ENCODE data around the gene NOSTRIN.
"Not testable (repeated sequence)": the region's sequence is repeated elsewhere in the genome, so short reads cannot be mapped to it uniquely, and the experiment has no call there.

NOSTRIN gene, protein sequence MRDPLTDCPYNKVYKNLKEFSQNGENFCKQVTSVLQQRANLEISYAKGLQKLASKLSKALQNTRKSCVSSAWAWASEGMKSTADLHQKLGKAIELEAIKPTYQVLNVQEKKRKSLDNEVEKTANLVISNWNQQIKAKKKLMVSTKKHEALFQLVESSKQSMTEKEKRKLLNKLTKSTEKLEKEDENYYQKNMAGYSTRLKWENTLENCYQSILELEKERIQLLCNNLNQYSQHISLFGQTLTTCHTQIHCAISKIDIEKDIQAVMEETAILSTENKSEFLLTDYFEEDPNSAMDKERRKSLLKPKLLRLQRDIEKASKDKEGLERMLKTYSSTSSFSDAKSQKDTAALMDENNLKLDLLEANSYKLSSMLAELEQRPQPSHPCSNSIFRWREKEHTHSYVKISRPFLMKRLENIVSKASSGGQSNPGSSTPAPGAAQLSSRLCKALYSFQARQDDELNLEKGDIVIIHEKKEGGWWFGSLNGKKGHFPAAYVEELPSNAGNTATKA

DNA sequence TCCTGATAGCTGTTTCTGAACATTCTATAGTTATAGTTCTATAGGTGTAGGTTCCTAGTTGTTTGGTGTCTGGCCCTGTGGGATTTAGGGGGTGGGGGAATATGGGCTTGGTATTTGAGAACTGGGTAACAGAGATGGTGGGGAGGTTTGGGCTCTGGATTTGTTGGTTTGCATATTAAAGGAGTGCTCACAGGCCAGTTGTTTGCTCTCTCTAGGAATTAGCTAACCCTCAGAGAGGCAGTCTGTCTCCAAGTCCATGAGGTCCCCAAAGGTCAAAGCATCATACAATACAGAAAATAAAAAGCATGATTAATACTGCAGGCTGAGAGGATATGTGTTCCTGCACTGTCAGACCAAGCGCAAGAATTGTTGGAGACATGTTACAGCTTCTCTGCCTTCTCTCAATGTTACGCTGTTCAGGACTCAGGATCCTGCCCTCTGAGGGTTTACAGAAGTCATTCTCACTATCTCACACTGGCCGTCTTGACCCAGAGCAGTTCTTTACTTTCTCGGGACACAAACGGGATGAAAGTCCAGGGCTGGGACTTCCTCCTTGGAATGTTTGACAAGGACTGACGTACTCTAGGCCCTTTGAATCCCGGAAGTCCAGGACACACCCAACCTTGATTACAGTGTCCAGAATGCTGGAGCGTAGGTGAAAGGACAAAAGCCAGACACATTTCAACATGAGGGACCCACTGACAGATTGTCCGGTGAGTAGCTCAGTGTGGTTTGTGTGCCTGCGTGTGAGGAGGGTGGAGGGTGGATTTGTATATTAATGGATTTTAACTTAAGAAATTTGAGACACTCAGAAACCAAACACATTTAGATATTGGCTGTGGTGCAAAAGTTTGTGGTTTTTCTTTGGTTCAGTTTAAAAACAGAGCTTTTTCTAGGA lies at the start of gene NOSTRIN:
TSS of gene NOSTRIN (plus strand) at position 677 of the 898 bp plus-strand sequence. CDS start at position 687, 10 bp downstream.
- no peak for DNase-seq

DNA sequence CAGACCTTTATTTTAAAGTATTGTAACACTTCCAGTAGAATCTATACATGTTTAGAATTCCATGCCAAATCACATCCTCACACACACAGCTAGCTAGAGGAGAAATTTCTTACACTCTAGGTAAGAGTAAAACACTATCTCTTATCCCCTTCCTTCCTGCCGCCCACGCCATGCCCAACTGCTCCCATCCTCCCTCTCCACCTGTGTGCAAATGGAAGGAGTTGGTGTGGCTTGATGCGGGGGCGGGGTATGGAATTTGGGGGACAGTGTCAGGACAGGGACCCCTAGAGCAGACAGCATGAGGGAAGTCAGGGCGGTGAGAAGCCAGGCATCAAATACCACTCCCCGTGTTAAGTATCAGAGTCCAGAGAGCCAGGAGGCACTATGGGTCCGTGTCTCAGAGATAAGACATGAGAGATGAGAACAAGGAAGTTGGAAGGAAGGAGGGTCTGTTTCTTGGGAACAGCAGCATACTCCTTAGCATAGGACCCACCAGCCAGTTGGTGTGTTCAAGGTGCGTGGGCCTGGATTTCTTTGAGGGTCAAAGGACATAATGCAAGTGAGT lies 48.6 kb upstream of the NOSTRIN start:
- DNase-seq, result no peak

DNA sequence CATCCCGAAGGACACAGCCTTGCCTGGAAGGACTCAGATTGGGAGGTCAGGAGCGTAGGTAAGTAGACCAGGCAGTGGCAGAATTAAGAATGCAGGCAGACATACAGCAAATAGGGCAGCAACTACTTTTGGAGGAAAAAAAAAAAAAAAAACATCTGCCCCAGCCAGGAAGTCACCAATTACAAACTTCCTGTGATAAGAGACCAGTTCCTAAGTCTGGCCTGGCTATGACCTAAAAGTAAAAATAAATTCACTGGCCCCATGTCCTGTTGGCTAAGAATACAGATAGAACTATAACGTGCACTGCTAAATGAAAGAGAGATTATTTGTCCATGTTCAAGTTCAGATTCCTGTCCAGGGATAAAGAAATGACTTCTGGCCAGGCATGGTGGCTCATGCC lies 45.2 kb upstream of the NOSTRIN start:
- no peak for DNase-seq

DNA sequence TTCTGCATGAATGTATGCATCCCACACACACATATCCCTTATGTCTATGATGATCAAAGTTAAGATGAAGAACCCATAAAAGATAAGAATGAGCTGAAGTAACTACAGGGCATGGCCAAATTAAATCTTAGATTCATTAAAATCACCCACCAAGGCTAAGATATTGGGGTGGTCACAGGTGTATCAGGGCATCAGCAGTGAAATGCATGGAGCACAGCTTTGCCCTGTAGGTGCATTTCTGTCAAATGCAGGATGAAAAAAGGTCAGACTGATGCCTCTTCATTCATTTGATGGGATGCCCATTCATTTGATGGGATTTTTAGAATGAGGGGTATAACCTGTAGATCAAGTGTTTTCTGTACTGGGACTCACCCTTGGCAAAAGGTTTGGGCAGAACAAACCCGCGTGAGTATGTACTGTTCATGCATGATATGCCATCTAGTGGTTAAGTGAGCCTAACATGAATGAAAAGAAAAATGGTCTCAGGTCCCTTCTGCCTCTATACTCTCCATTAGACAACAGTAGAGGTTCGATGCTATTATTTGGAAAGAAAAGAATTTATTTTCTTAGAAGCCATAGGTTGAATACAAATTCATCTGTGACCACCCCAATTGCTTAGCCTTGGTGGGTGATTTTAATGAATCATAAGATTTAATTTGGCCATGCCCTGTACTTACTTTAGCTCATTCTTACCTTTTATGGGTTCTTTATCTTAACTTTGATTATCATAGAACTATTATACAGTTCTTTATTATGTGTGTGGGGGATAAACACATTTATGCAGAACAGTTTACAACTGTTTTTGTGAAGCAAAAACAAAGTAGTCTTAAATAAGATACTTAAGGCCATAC lies 43.2 kb upstream of the NOSTRIN start:
- DNase-seq, result peak; percentile 56 to 62

DNA sequence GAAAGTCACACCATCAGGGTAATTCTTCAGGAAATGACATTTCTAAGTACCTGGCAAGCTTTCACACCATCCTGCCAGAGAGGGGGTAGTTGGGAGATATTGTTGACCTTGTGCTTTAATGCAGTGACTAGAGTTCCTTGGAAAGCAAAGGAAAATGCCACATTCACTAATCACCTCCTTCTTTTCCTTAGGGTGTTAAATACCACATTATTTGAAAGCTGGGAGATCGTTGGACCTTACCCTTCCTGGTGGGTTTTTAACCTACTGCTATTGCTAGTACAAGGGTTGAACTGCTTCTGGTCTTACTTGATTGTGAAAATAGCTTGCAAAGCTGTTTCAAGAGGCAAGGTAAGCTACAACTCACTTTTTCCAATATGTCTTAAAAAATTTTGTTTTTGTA lies 37.0 kb upstream of the NOSTRIN start:
- DNase-seq, result no peak

DNA sequence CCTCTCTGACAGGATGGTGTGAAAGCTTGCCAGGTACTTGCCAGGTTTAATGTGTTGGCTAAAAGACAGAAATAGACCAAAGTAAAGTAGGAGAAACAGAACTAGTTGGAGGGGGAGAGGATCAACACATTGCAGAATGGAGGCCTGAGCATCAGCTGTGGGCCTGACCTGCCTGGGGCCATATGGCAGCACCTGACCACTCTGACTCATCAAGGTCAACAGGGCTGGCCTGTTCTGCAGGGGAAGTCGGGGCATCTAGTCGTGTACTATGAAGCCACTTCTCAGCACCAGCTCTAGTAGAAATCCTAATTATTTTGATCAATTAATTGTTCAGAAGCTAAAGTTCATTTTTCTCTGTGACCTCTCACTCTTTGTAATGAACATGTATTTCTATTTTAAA lies 35.8 kb upstream of the NOSTRIN start:
- DNase-seq, result no peak

DNA sequence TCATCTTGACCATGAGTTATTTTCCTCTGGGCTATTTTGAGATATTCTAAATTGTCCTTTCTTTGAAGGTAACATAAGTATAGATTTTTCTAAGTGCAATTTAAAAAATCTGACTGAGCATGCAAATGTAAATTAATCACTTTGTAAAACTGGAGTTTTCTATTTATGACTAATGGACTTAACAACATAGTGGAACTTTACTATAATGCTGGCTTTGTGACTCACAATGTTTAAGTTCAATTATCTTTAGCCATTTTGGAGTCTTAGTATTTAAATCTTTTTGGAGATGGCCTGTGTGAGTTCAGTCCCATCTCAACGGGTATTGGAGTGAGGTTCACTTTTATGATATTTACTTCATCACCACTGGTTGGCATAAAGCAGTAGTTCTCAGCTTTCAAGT lies 35.2 kb upstream of the NOSTRIN start:
- no peak for DNase-seq

DNA sequence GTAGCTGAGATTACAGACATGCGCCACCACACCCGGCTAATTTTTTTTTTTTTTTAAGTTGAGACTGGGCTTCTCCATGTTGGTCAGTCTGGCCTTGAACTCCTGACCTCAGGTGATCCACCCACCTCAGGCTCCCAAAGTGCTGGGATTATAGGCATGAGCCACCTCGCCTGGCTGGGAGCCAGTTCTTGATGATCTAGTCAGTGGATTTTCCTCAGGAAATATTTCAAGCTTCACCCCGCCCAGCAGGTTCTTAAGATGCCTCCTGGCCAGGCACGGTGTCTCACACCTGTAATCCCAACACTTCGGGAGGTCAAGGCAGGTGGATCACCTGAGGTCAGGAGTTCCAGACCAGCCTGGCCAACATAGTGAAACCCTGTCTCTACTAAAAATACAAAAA lies 34.1 kb upstream of the NOSTRIN start:
- not testable (repeated sequence) for DNase-seq

DNA sequence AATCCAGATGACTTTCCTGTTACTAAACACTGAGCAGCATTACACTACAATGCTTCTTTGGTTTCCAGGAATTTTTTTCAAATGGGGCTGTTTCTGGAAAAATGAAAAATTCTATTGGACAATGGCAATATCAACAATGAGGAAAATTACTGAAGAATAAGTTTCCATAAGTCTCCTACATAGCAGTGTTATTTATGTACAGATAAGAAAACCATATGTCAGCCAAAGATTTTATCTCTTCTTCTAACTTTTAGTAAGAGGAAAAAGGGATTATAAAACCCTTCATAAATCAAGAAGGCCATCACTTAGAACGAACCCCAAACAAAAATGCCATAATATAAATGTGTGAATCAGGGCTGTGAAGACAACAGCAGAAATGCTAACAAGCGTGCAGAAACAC lies 31.6 kb upstream of the NOSTRIN start:
- no peak for DNase-seq

DNA sequence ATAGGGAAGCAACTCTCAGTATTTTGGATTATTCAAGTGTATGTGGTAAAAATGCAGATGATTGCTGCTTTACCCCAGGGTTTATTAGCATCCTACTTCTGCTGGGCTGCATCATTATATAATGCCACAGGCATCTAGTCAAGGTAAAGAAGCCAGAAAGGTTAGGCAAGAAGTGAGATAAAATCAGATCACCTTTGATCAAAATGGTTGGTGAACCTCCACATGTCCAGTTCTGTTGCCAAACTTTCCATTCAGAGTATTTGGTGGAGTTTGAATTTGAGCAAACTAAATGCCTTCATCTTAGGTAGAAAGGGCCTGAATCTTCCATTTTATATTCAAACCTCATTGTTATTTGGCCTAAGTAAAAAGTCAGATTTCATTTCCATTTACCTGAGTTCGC lies 29.7 kb upstream of the NOSTRIN start:
- no peak for DNase-seq

DNA sequence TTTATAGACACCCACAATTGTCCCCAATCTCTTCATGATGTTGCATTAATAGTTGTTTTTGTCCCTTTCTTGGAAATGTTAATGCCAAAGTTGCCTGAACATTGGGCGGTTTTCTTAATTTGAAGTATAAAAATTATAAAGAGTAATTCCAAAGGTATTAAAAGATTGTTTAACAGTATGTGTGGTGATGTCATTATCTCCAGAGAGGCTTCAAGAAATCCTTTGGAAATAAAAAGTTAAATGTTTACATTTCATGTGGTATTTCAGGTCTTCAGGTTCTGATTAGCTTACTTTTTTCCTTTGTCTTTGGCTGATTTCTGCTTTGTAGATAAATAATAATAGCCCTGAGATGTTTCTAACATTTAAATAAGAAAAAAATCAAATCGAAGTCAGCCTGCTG lies 29.3 kb upstream of the NOSTRIN start:
- DNase-seq, result no peak

DNA sequence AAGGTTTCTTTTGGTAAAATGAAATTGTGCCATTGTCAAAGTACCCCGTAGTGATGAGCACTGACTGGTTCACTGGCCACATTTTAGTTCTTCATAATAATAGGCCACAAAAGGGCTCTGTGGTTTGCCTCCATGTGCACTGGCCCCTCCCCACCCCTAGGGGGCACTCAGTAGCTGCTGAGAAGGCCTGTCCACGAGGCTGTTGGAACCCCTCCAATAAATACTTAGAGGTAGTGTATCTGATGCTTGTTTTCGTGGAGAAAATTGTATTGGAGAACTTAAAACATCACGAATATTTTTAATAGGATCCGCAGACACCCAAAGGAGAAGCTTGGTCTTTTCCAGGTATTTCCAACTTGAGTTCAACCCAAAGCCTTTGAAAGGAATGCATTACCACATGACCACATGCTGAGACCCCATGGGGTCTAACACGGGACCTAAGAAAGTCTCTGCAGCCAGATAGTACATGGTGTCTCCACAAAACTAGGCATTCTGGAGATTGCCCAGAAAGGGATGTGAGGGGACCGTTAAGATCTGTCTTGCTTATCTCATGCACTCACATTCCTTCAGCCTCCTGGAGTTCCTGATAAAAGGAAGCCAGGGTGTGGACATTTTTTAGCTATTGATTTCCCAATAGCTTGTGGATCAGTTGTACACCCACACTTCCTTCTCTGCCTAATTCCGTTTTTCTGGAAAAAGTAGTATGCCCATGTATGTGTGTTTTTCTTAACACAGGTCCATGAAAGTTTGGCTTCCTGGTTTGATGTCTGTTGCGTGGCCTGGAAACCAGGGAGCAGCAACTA lies 28.5 kb upstream of the NOSTRIN start:
- DNase-seq, result peak; percentile 59 to 62

DNA sequence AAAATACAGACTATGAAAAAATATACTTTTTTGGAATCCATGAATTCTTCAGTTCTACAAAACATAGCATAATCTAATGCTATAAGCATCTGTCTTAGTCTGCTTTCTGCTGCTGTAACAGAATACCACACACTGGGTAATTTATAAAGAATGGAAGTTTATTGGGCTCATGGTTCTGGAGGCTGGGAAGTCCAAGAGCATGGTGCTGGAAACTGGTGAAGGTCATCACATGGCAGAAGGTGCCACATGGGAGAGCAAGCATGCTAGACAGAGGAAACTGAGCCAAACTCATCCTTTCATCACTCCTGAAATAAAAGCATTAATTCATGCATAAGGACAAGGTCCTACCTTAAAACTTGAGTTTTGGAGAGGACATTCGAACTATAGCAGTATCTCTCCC lies 26.6 kb upstream of the NOSTRIN start:
- DNase-seq, result no peak

DNA sequence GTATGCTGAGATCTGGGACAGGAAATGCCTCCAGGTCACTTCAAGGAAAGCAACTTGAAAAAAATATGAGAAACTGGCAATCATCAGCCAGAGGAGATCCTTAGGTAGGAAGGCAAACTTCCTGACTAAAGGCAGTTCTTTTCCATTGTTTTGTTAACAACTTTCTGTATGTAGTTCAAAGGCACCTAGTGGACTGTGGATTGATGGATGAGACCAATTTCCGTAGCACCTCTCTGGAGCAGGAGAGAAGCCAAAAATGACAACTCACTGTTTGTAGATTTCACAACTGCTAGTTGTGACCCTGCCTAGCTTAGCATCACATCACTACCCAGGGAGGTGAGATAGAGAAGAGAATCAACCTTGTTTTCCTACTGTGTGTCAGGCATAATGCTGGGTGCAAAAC lies 21.8 kb upstream of the NOSTRIN start:
- no peak for DNase-seq

DNA sequence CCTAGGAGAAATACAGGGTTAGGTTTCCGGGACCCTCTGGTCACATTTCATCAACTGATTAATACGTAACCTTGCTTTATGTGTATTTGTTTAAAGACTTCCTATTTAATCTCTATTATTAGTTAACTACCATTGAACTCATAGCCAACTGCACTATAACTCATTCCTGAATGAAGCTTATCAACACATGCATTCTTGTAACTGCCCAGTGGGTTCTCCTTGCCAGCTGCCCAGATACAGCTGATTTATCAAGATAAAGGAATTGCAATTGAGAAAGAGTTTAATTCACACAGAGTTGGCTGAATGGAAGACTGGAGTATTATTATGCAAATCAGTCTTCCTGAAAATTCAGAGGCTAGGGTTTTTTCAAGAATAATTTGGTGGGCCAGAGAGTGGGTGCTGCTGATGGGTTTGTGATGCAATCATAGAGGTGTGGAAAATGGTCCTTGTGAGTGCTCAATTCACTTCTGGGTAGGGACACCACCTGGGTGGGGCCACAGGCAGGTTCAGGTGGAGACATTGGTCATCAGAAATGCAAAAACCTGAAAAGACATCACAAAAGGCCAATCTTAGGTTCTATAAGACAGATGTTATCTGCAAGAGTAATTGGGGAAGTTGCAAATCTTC lies 21.1 kb upstream of the NOSTRIN start:
- no peak for DNase-seq

DNA sequence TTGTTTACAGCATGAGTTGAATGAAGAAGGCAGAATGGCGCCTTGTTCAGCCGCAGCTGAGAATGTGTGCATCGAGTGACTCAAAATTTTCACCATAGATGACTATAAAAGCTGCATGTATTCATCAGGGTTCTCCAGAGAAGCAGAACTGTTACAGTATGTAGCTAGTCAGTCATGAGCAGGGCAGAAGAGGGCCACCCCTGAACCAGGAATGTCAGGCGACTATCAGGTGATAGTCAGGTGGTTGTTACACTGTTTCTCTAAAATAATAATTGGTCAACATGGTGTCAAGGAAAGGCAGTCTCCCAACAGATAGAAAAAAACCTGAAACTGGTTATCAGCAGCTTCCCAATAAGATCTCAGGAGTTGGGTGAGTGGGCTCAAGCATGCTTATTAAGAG lies 20.2 kb upstream of the NOSTRIN start:
- no peak for DNase-seq

DNA sequence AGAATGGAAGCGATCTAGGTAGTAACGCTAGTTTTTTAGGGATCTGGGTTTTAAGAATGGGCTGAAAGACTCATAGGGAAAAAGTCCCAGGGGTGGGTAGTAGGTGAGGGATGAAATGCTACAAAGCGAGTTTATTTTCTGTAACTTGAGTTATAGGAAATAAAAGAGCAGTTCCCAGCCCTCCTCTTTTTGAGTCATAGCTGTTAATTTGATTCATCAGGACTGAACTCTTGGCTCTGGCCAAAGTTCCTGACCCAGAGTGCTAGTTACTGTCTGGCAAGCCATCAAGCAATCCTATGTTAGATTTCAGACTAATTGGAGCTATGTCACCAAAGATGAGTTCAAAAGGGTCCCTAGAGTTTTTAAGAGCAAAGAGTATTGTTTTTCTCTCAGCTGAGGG lies 17.4 kb upstream of the NOSTRIN start:
- no peak for DNase-seq

DNA sequence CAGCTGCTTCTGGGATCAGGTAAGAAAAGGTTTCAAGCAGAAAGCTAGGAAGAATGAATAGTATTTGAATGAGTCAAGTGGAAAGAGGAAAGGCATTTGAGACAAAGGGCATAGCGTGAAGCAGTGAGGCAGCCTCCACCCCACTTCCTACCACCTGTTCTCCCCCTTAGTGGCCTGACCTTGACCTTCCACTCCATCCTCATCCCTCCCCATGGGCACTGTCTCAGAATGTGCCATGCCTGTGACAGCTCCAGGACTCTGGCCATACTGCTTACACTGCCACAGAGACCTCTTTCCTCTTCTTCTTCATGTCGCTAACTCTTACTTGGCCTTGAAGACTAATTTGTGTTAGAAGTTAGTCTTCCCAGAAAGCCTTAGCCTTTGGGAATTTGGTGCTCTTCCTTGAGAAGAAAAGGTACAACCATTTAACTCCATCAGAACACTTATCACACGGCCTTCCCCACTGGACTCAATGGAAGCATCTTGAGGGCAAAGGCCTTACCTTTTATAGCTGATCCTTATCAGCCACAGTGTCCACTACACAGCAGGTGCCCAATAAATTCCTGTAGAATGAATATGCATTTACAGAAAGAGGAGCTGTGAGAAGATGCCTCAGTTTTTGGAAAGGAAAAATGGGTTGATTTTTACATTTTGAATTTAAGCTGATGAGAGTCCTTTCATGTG lies 15.2 kb upstream of the NOSTRIN start:
- DNase-seq, result no peak

DNA sequence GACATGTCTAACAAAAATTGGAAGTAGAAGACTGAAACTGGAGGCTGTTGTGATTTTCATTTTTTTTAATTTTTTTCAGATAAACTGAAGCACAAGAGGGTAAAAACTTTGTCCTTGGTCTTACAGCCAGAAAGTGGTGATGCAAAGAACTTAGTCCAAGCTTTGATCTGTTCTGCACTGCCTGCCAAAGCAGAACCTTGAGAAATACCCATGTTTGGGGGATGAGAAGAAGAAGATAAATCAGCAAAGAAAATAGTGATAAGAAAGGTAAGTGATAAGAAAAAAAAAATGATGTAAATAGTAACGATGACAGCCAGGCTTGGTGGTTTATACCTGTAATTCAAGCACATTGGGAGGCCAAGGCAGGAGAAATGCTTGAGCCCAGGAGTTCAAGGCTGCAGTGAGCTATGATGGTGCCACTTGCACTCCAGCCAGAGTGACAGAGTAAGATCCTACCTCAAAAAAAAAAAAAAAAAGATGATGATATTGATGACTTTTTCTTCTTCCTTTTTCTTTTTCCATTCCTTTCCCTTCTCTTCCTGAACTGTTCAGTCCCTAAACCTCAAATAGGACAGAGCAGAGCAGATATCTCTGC lies 14.6 kb upstream of the NOSTRIN start:
- no peak for DNase-seq

DNA sequence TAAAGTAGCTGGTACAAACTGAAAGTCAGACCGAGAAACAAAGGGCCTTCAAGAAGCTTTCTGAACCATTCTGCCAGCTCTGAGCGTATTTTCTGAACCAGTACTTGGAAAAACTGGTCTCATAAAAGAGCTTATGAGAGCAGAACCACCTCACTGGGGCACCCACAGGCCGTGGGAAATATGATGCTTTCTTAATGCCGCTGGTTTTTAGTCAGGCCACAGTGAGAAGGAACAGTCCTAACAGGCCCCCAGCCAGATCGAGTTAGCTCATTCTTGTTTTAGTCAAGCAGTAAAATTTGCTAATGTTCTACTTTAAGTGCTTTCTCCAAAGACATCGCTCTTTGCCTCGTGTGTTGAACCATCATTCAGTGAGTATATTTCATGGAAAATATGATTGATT lies 12.7 kb upstream of the NOSTRIN start:
- no peak for DNase-seq
